Adrenal gland (tissue), 5 donors: ENCODE results near the gene COX11.

Experiments
- POLR2A ChIP-seq, 2 donors: fragments of 450-650 bp; IDR thresholded peaks; one replicate each; pipeline ENCODE4 v1.6.1; 2017; ENCODE audit warnings: antibody characterized with exemption in 2 of 2, mild to moderate bottlenecking in 2 of 2, moderate library complexity in 1 of 2
- TF ChIP-seq, protein P1 (sequence below), 6 experiments: fragments of 450-650 bp in 4 of 6; fragments of 200-600 bp in 2 of 6; sonication (generic) in 1 of 6; IDR thresholded peaks; 1 replicate in 5 of 6; 2 replicates in 1 of 6; pipeline versions ENCODE4 v1.5.1 to v1.8.0; 2016 to 2021; ENCODE audit warnings: antibody characterized with exemption in 6 of 6, mild to moderate bottlenecking in 2 of 6, moderate library complexity in 1 of 6
- donor health status: DM: no; HTN: no; CAD: no.

DNA sequence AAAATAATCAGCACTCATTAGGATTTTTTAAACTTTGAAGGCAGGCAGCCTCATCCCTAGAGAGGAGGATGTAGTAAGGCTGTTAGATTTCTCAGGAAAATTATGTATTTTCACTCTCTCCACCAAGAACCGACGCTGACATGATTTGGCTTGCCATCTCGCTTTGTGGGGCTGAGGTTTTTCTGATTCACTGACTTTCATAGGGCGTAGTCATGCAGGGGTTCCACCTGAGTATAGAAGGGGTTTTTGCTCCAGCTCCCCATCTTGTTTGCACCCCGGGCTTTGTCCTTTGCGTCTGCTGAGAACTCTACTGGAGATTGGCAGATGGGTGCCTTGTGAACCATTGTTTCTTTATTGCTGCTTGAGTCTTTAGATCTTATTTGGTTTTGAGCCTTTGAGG, 47.6 kb downstream of the COX11 start:
- TF ChIP-seq, protein P1, sequence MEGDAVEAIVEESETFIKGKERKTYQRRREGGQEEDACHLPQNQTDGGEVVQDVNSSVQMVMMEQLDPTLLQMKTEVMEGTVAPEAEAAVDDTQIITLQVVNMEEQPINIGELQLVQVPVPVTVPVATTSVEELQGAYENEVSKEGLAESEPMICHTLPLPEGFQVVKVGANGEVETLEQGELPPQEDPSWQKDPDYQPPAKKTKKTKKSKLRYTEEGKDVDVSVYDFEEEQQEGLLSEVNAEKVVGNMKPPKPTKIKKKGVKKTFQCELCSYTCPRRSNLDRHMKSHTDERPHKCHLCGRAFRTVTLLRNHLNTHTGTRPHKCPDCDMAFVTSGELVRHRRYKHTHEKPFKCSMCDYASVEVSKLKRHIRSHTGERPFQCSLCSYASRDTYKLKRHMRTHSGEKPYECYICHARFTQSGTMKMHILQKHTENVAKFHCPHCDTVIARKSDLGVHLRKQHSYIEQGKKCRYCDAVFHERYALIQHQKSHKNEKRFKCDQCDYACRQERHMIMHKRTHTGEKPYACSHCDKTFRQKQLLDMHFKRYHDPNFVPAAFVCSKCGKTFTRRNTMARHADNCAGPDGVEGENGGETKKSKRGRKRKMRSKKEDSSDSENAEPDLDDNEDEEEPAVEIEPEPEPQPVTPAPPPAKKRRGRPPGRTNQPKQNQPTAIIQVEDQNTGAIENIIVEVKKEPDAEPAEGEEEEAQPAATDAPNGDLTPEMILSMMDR (IDR thresholded peaks at IDR 0.05) = no peak
- no peak for TF ChIP-seq POLR2A (IDR thresholded peaks at IDR 0.05)
